GM23338 (cell line): ENCODE measurements around the gene TMEM236. TPM values are rescaled to one million over a fixed set of nuclear protein-coding genes. Genes with fewer than 3 reads are reported as not detected.

Source experiments
- ATAC-seq: fragments of 200-7000 bp; cut with Tn5 transposase; 3 replicates; pipeline ENCODE4 v1.9.1; 2020
- DNase-seq: peaks from one replicate; pipeline ENCODE4 v3.0.0-alpha.2; 2015; ENCODE audit warnings: low spot score
- H2AFZ ChIP-seq: fragments of 200-600 bp; sonication (generic); 2 replicates; pipeline ENCODE4 v1.8.0; 2016; ENCODE audit warnings: antibody characterized with exemption, mild to moderate bottlenecking, moderate library complexity
- H3F3A ChIP-seq: fragments of 200-600 bp; sonication (generic); replicated peaks from 2 replicates; pipeline ENCODE4 v1.8.0; 2017; ENCODE audit warnings: antibody characterized with exemption, mixed run types, low read depth
- H3K27ac ChIP-seq: fragments of 200-600 bp; sonication (generic); 2 replicates; pipeline ENCODE4 v1.6.1; 2016; ENCODE audit warnings: low read depth
- H3K27me3 ChIP-seq: fragments of 200-600 bp; sonication (generic); 2 replicates; pipeline ENCODE4 v1.8.0; 2016; ENCODE audit warnings: mild to moderate bottlenecking, mixed run types, moderate library complexity; ENCODE audit not compliant: insufficient read depth
- H3K36me3 ChIP-seq: fragments of 200-600 bp; sonication (generic); 2 replicates; pipeline ENCODE4 v1.8.0; 2016; ENCODE audit warnings: mild to moderate bottlenecking; ENCODE audit not compliant: insufficient read depth
- H3K4me1 ChIP-seq: fragments of 200-600 bp; sonication (generic); 2 replicates; pipeline ENCODE4 v1.8.0; 2016; ENCODE audit warnings: mild to moderate bottlenecking, moderate library complexity; ENCODE audit not compliant: insufficient read depth
- H3K4me2 ChIP-seq: fragments of 200-600 bp; sonication (generic); 2 replicates; pipeline ENCODE4 v1.7.1; 2017; ENCODE audit warnings: mixed run types
- H3K4me3 ChIP-seq: fragments of 200-600 bp; sonication (generic); 2 replicates; pipeline ENCODE4 v1.6.1; 2016; ENCODE audit warnings: mixed run types
- H3K79me2 ChIP-seq: fragments of 200-600 bp; sonication (generic); replicated peaks from 2 replicates; pipeline ENCODE4 v1.8.0; 2017; ENCODE audit warnings: mild to moderate bottlenecking; ENCODE audit not compliant: insufficient read depth
- H3K9me2 ChIP-seq: fragments of 200-600 bp; sonication (generic); 2 replicates; pipeline ENCODE4 v1.8.0; 2017; ENCODE audit not compliant: insufficient read depth
- H4K20me1 ChIP-seq: fragments of 200-600 bp; sonication (generic); replicated peaks from 2 replicates; pipeline ENCODE4 v1.8.0; 2017; ENCODE audit warnings: mild to moderate bottlenecking; ENCODE audit not compliant: insufficient read depth
- H3K27ac Mint-ChIP-seq: 2 replicates; pipeline ENCODE4 v1.8.0; 2020; ENCODE audit warnings: inconsistent platforms, mild to moderate bottlenecking, moderate library complexity, mixed read lengths
- H3K27me3 Mint-ChIP-seq: 3 replicates; pipeline ENCODE4 v1.8.0; 2022; ENCODE audit warnings: low read depth, mild to moderate bottlenecking, moderate library complexity, mixed read lengths, inconsistent platforms; ENCODE audit not compliant: insufficient read depth, poor library complexity
- H3K36me3 Mint-ChIP-seq: 3 replicates; pipeline ENCODE4 v1.8.0; 2021; ENCODE audit warnings: low read depth, mild to moderate bottlenecking, inconsistent platforms, moderate library complexity, mixed read lengths
- H3K4me1 Mint-ChIP-seq: 3 replicates; pipeline ENCODE4 v1.8.0; 2020; ENCODE audit warnings: mild to moderate bottlenecking, inconsistent platforms, mixed read lengths
- H3K4me3 Mint-ChIP-seq: 3 replicates; pipeline ENCODE4 v1.8.0; 2021; ENCODE audit warnings: moderate library complexity, mild to moderate bottlenecking, inconsistent platforms, mixed read lengths
- H3K9me3 Mint-ChIP-seq: 3 replicates; pipeline ENCODE4 v1.8.0; 2020; ENCODE audit warnings: moderate library complexity, mild to moderate bottlenecking, inconsistent platforms, mixed read lengths
- CREB1 ChIP-seq: fragments of 250-450 bp; sonication (Bioruptor Pico); IDR thresholded peaks from 2 replicates; pipeline ENCODE4 v1.5.0; 2020; ENCODE audit warnings: low read depth, mild to moderate bottlenecking, moderate library complexity
- EZH2 ChIP-seq: fragments of 200-600 bp; sonication (generic); IDR thresholded peaks from one replicate; pipeline ENCODE4 v1.8.0; 2017; ENCODE audit warnings: antibody characterized with exemption, mild to moderate bottlenecking, low read depth; ENCODE audit not compliant: unreplicated experiment
- EZH2phosphoT487 ChIP-seq: fragments of 200-600 bp; sonication (generic); IDR thresholded peaks from one replicate; pipeline ENCODE4 v1.8.1; 2018; ENCODE audit warnings: antibody characterized with exemption; ENCODE audit not compliant: unreplicated experiment
- JUNB ChIP-seq: IDR thresholded peaks from one replicate; pipeline ENCODE4 v1.6.1; 2016; ENCODE audit warnings: antibody characterized with exemption; ENCODE audit not compliant: unreplicated experiment
- POLR2AphosphoS5 ChIP-seq: IDR thresholded peaks from 2 replicates; pipeline ENCODE4 v1.6.1; 2016; ENCODE audit warnings: antibody characterized with exemption, low read depth
- STAT1 ChIP-seq: IDR thresholded peaks from one replicate; pipeline ENCODE4 v1.6.1; 2016; ENCODE audit warnings: antibody characterized with exemption; ENCODE audit not compliant: unreplicated experiment
- ZNF114 ChIP-seq: fragments of 250-450 bp; sonication (Bioruptor Pico); IDR thresholded peaks from 2 replicates; pipeline ENCODE4 v1.5.0; 2020; ENCODE audit warnings: mild to moderate bottlenecking, moderate library complexity
- ZNF331 ChIP-seq: fragments of 250-450 bp; sonication (Bioruptor Pico); IDR thresholded peaks from 2 replicates; pipeline ENCODE4 v1.5.0; 2020; ENCODE audit warnings: low read depth, mild to moderate bottlenecking, moderate library complexity
- polyA plus RNA-seq: library from polyadenylated mRNA; unstranded; fragments of >200 nt; fragmentation: Nextera tagmentation; extraction: Ambion mirVana; gene quantifications from 2 replicates; pipeline ENCODE4 v1.2.1, GENCODE V29; 2016
- total RNA-seq: library from RNA; depleted of rRNA; stranded (reverse); fragments of >200 nt; shearing (Covaris generic); gene quantifications from 2 replicates; pipeline ENCODE4 v1.2.3, GENCODE V29; 2014
- TF ChIP-seq, protein P1 (sequence below): fragments of 250-450 bp; sonication (Bioruptor Pico); IDR thresholded peaks from 2 replicates; pipeline ENCODE4 v1.5.0; 2020; ENCODE audit warnings: mild to moderate bottlenecking, moderate library complexity
- TF ChIP-seq, protein P2 (sequence below), 2 experiments: fragments of 200-600 bp in 1 of 2; sonication (generic) in 1 of 2; conservative IDR thresholded peaks; 2 replicates each; pipeline versions ENCODE4 v1.5.1 to v1.6.1; 2016 to 2017; ENCODE audit warnings: antibody characterized with exemption in 2 of 2, low read depth in 2 of 2, mild to moderate bottlenecking in 2 of 2, moderate library complexity in 1 of 2
- TF ChIP-seq, protein P3 (sequence below): IDR thresholded peaks from one replicate; pipeline ENCODE4 v1.6.1; 2018; ENCODE audit warnings: antibody characterized with exemption; ENCODE audit not compliant: unreplicated experiment

TMEM236 gene
- total and polyA plus RNA-seq, 2 experiments from 2014 or later = 0.03 TPM

DNA sequence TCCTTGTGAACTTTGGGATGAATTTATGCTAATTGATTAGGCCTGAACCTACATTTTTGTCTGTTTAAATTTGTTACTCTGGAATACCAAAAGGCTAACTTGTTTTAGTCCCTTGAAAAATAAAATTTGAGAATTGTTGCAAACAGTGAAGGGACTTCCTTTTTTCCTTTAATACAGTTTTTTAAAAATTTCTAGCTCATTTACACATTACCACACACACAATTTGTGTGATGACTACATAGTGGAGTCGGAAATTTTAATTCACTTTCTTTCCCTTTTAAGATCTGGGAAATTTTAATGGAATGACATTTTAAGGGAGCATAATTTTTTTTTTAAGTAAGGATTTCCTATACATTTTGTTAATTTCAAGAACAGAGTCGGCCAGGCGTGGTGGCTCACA, 8.6 kb upstream of the TMEM236 start (continued):
- TF ChIP-seq, protein P1, sequence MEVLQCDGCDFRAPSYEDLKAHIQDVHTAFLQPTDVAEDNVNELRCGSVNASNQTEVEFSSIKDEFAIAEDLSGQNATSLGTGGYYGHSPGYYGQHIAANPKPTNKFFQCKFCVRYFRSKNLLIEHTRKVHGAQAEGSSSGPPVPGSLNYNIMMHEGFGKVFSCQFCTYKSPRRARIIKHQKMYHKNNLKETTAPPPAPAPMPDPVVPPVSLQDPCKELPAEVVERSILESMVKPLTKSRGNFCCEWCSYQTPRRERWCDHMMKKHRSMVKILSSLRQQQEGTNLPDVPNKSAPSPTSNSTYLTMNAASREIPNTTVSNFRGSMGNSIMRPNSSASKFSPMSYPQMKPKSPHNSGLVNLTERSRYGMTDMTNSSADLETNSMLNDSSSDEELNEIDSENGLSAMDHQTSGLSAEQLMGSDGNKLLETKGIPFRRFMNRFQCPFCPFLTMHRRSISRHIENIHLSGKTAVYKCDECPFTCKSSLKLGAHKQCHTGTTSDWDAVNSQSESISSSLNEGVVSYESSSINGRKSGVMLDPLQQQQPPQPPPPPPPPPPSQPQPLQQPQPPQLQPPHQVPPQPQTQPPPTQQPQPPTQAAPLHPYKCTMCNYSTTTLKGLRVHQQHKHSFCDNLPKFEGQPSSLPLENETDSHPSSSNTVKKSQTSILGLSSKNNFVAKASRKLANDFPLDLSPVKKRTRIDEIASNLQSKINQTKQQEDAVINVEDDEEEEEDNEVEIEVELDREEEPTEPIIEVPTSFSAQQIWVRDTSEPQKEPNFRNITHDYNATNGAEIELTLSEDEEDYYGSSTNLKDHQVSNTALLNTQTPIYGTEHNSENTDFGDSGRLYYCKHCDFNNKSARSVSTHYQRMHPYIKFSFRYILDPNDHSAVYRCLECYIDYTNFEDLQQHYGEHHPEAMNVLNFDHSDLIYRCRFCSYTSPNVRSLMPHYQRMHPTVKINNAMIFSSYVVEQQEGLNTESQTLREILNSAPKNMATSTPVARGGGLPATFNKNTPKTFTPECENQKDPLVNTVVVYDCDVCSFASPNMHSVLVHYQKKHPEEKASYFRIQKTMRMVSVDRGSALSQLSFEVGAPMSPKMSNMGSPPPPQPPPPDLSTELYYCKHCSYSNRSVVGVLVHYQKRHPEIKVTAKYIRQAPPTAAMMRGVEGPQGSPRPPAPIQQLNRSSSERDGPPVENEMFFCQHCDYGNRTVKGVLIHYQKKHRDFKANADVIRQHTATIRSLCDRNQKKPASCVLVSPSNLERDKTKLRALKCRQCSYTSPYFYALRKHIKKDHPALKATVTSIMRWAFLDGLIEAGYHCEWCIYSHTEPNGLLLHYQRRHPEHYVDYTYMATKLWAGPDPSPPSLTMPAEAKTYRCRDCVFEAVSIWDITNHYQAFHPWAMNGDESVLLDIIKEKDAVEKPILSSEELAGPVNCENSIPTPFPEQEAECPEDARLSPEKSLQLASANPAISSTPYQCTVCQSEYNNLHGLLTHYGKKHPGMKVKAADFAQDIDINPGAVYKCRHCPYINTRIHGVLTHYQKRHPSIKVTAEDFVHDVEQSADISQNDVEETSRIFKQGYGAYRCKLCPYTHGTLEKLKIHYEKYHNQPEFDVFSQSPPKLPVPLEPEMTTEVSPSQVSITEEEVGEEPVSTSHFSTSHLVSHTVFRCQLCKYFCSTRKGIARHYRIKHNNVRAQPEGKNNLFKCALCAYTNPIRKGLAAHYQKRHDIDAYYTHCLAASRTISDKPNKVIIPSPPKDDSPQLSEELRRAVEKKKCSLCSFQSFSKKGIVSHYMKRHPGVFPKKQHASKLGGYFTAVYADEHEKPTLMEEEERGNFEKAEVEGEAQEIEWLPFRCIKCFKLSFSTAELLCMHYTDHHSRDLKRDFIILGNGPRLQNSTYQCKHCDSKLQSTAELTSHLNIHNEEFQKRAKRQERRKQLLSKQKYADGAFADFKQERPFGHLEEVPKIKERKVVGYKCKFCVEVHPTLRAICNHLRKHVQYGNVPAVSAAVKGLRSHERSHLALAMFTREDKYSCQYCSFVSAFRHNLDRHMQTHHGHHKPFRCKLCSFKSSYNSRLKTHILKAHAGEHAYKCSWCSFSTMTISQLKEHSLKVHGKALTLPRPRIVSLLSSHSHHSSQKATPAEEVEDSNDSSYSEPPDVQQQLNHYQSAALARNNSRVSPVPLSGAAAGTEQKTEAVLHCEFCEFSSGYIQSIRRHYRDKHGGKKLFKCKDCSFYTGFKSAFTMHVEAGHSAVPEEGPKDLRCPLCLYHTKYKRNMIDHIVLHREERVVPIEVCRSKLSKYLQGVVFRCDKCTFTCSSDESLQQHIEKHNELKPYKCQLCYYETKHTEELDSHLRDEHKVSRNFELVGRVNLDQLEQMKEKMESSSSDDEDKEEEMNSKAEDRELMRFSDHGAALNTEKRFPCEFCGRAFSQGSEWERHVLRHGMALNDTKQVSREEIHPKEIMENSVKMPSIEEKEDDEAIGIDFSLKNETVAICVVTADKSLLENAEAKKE = no peak
- TF ChIP-seq EZH2phosphoT487 (no peak), STAT1 (no peak), ZNF331 (CRISPR knock-in tag) (no peak), CREB1 (no peak), POLR2AphosphoS5 (no peak), EZH2 (no peak)

DNA sequence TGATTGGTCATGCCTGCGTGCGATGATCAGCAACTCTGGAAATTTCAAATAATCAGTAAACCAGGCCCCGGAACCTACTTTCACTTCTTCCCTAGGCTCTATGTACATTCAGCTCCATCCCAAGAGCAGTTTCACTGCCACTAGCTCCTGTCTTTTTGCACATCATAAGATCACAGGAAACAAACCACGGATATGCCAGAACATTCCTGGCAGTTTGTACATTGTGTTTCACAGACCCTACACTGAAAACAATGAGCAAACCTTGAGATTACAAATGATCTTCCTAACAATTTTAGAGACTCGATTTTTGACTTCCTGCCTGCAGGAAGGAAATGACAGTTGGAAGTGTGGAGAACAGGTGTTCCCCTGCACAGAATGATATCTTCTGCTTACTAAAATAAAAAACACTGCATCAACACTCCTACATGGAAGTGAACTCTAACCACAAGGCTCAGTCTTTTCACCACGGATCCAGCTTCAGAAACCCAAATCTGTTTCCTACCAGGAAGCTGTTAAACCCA, 7.6 kb upstream of the TMEM236 start:
- H3K4me2 ChIP-seq = no peak overlapping the region
- H3K79me2 ChIP-seq = no peaks in the 10 kb centered on the region
- H2AFZ ChIP-seq = no peak overlapping the region
- H3F3A ChIP-seq = no peaks in the 10 kb centered on the region
- H3K36me3 ChIP-seq = no peaks in the 10 kb centered on the region
- no peak overlapping the region for H3K27ac Mint-ChIP-seq
- DNase-seq = no peak
- no peaks in the 10 kb centered on the region for H3K27me3 ChIP-seq
- H3K9me3 Mint-ChIP-seq = no peaks in the 10 kb centered on the region
- TF ChIP-seq, protein P2, sequence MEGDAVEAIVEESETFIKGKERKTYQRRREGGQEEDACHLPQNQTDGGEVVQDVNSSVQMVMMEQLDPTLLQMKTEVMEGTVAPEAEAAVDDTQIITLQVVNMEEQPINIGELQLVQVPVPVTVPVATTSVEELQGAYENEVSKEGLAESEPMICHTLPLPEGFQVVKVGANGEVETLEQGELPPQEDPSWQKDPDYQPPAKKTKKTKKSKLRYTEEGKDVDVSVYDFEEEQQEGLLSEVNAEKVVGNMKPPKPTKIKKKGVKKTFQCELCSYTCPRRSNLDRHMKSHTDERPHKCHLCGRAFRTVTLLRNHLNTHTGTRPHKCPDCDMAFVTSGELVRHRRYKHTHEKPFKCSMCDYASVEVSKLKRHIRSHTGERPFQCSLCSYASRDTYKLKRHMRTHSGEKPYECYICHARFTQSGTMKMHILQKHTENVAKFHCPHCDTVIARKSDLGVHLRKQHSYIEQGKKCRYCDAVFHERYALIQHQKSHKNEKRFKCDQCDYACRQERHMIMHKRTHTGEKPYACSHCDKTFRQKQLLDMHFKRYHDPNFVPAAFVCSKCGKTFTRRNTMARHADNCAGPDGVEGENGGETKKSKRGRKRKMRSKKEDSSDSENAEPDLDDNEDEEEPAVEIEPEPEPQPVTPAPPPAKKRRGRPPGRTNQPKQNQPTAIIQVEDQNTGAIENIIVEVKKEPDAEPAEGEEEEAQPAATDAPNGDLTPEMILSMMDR (conservative IDR thresholded peaks at IDR 0.05; ENCODE audit: low read depth in 2 of 2) = no peak
- no peak for TF ChIP-seq EZH2phosphoT487
- no peak for TF ChIP-seq JUNB
- no peak for TF ChIP-seq POLR2AphosphoS5
- TF ChIP-seq ZNF114 (CRISPR knock-in tag) = no peak
- TF ChIP-seq, protein P3, sequence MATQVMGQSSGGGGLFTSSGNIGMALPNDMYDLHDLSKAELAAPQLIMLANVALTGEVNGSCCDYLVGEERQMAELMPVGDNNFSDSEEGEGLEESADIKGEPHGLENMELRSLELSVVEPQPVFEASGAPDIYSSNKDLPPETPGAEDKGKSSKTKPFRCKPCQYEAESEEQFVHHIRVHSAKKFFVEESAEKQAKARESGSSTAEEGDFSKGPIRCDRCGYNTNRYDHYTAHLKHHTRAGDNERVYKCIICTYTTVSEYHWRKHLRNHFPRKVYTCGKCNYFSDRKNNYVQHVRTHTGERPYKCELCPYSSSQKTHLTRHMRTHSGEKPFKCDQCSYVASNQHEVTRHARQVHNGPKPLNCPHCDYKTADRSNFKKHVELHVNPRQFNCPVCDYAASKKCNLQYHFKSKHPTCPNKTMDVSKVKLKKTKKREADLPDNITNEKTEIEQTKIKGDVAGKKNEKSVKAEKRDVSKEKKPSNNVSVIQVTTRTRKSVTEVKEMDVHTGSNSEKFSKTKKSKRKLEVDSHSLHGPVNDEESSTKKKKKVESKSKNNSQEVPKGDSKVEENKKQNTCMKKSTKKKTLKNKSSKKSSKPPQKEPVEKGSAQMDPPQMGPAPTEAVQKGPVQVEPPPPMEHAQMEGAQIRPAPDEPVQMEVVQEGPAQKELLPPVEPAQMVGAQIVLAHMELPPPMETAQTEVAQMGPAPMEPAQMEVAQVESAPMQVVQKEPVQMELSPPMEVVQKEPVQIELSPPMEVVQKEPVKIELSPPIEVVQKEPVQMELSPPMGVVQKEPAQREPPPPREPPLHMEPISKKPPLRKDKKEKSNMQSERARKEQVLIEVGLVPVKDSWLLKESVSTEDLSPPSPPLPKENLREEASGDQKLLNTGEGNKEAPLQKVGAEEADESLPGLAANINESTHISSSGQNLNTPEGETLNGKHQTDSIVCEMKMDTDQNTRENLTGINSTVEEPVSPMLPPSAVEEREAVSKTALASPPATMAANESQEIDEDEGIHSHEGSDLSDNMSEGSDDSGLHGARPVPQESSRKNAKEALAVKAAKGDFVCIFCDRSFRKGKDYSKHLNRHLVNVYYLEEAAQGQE = no peak
- H3K4me1 Mint-ChIP-seq = 0 out of 3 replicates have a peak, but pooled peaks cover 2% of the 10 kb centered on the region
- no peaks in the 10 kb centered on the region for H3K4me1 ChIP-seq
- ATAC-seq = no peak
- H4K20me1 ChIP-seq = no peaks in the 10 kb centered on the region
- H3K4me3 Mint-ChIP-seq = no peak overlapping the region
- no peak overlapping the region for H3K4me3 ChIP-seq
- no peaks in the 10 kb centered on the region for H3K27me3 Mint-ChIP-seq
- no peaks in the 10 kb centered on the region for H3K36me3 Mint-ChIP-seq
- H3K27ac ChIP-seq = no peak overlapping the region
- H3K9me2 ChIP-seq = no peaks in the 10 kb centered on the region
